ENCODE results near the gene RALGDS.
A peak's percentile ranks its signal among the peaks of the same experiment; 100 is the strongest.

Gene RALGDS

GRCh38 chr9:133162861-133163503, 41.9 kb upstream of the RALGDS start:
- Histone ChIP-seq H3K27me3 (ENCODE audit: insufficient read depth, low read depth, severe bottlenecking) (no peaks in the 10 kb centered on the region), H3K27ac (no peak overlapping the region), H3K4me3 (ENCODE audit: low read depth, low read length) (no peak overlapping the region), H3K36me3 (no peaks in the 10 kb centered on the region), H3K9me3 (ENCODE audit: severe bottlenecking) (no peaks in the 10 kb centered on the region)
- no peak for TF ChIP-seq CTCF (IDR thresholded peaks at IDR 0.05; ENCODE audit: low read depth, low read length)
- no peak for DNase-seq

- no peaks in the 10 kb centered on the region for H3K27me3 ChIP-seq (ENCODE audit: insufficient read depth, low read depth, severe bottlenecking)
- no peak overlapping the region for H3K4me3 ChIP-seq (ENCODE audit: low read depth, low read length)
- H3K27ac ChIP-seq: no peak overlapping the region
- TF ChIP-seq CTCF (IDR thresholded peaks at IDR 0.05; ENCODE audit: low read depth, low read length): no peak
- no peaks in the 10 kb centered on the region for H3K9me3 ChIP-seq (ENCODE audit: severe bottlenecking)
- DNase-seq: no peak
- no peaks in the 10 kb centered on the region for H3K36me3 ChIP-seq
These were observed 40.5 kb upstream of the RALGDS start for GRCh38 chr9:133161547-133161950.

- Histone ChIP-seq H3K36me3 (no peaks in the 10 kb centered on the region), H3K27ac (no peak overlapping the region), H3K27me3 (ENCODE audit: insufficient read depth, low read depth, severe bottlenecking) (no peaks in the 10 kb centered on the region), H3K4me3 (ENCODE audit: low read depth, low read length) (no peak overlapping the region), H3K9me3 (ENCODE audit: severe bottlenecking) (no peaks in the 10 kb centered on the region)
- peak; percentile 54 for DNase-seq
- TF ChIP-seq CTCF (IDR thresholded peaks at IDR 0.05; ENCODE audit: low read depth, low read length): peak; percentile 85
These were observed 39.9 kb upstream of the RALGDS start for GRCh38 chr9:133160742-133161546.

GRCh38 chr9:133158695-133159094, 37.7 kb upstream of the RALGDS start:
- Histone ChIP-seq H3K4me3 (ENCODE audit: low read depth, low read length) (no peak overlapping the region), H3K27me3 (ENCODE audit: insufficient read depth, low read depth, severe bottlenecking) (no peaks in the 10 kb centered on the region), H3K36me3 (no peaks in the 10 kb centered on the region), H3K27ac (no peak overlapping the region), H3K9me3 (ENCODE audit: severe bottlenecking) (no peaks in the 10 kb centered on the region)
- no peak for TF ChIP-seq CTCF (IDR thresholded peaks at IDR 0.05; ENCODE audit: low read depth, low read length)
- DNase-seq: no peak

- Histone ChIP-seq H3K4me3 (ENCODE audit: low read depth, low read length) (no peak overlapping the region), H3K27me3 (ENCODE audit: insufficient read depth, low read depth, severe bottlenecking) (no peaks in the 10 kb centered on the region), H3K36me3 (no peaks in the 10 kb centered on the region), H3K27ac (no peak overlapping the region), H3K9me3 (ENCODE audit: severe bottlenecking) (no peaks in the 10 kb centered on the region)
- TF ChIP-seq CTCF (IDR thresholded peaks at IDR 0.05; ENCODE audit: low read depth, low read length): no peak
- DNase-seq: no peak
These were observed 34.1 kb upstream of the RALGDS start for GRCh38 chr9:133155156-133155555.
